ENCODE data around the gene DGLUCY.
"Not testable (repeated sequence)": the region's sequence is repeated elsewhere in the genome, so short reads cannot be mapped to it uniquely, and the experiment has no call there.

Gene DGLUCY

DNA sequence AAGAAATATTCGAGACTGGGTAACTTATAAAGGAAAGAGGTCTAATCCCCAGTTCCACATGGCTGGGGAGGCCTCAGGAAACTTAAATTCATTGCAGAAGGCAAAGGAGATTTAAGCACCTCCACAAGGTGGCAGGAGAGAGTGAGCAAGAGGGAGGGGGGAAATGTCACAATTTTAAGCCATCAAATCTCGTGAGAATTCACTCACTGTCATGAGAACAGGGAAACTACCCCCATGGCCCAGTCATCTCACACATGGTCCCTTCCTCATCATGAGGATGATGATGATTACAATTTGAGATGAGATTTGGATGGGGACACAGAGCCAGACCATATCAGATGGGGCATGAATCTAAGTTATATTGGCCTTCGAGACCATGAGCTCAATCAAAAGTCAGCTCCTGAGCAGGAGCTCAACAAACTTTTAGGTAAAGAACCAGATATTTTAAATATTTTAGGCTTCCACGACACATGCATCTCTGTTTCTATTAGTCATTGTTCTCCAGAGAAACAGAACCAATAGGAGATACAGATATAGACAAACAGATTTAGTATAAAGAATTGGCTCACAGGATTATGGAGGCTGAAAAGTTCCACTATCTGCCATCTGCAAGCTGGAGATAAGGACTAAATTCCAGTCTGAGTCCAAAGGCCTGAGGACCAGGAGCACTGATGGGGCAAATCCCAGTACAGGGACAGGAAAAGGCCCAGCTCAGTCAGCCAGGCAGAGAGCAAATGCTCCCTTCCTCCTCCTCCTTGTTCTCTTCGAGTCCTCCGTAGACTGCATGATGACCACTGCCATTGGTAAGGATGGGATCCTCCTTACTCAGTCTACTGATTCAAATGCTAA lies 24.9 kb downstream of the DGLUCY start:
- no peak for DNase-seq (ENCODE audit: low read depth in 2 of 2)

GRCh38 chr14:91139776-91140175 lies 25.9 kb downstream of the DGLUCY start:
- DNase-seq (ENCODE audit: low read depth in 2 of 2) = no peak

- DNase-seq (ENCODE audit: low read depth in 2 of 2) = no peak
Observed at GRCh38 chr14:91140672-91141071, 26.8 kb downstream of the DGLUCY start.

DNA sequence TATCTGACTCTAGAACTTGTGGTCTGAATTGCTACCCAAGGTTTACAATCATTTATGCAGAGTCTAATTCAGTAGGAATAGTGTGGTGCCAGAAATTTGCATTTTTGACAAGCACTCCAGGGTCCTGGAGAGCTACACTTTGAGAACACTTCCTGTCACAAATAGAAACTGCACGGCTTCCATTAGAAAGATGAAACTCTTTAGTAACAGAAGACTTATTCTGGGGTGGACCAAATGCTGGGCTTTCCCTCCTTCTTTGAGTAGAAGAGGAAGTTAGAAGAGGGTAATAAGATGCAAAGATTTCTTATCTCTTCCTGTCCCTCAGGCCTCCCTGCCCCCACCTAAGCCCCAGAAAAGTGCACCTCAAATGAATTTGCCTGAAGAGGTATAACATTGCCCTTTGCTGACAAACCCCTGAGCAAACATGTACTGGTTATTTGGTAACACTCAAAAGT lies 28.4 kb downstream of the DGLUCY start:
- no peak for DNase-seq (ENCODE audit: low read depth in 2 of 2)

DNA sequence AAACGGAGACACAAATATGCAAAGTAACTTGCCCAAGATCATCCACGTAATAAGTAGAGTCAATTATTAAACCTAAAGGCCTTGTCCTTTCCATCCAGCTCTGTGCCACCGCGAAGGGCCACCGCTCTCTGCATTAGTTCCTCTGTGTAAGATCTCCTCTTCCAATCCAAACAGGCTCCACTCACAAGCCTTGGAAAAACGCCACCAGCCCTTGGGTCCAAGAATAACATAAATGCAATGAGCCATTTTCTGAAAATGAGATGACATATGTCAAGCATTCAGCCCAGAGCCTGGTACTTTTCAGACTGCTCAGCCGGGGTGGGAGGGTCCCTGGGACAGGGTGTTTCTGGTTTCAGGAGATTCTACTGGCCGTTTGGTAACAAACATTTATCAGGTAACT lies 30.0 kb downstream of the DGLUCY start:
- no peak for DNase-seq (ENCODE audit: low read depth in 2 of 2)

- no peak for DNase-seq (ENCODE audit: low read depth in 2 of 2)
Observed at GRCh38 chr14:91144425-91145145, 30.7 kb downstream of the DGLUCY start.

DNA sequence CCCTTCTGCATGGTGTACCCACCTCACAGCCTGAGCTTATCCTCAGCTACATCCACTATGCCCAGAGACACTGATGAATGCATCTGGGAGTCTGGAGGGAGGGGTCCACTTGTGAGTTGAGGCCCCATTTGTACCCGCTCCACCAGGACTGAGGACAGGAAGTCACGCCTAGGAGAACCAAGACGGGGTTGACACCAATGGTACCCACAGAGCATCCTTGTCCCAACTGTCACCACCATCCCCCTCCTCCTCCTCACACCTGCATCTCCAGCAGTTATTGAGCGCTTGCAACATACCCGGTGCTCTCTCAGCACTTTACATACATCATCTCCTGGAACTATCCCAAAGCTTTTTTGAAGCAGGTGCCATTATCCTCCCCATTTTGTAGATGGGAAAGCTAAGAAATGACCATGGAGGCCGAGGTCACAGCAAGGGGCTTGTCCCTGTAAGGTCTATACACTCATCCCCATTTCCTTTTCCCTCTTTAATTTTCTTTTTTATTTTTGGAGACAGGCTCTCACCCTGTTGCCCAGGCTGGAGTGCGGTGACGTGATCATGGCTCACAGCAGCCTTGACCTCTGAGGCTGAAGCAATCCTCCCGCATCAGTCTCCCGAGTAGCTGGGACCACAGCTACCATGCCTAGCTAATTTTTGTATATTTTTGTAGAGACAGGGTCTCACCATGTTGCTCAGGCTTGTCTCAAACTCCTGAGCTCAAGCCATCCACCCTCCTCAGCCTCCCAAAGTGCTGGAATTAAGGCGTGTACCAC lies 31.7 kb downstream of the DGLUCY start:
- DNase-seq (ENCODE audit: low read depth in 2 of 2) = no peak

GRCh38 chr14:91146661-91147060 lies 32.8 kb downstream of the DGLUCY start:
- DNase-seq (ENCODE audit: low read depth in 2 of 2) = no peak

DNA sequence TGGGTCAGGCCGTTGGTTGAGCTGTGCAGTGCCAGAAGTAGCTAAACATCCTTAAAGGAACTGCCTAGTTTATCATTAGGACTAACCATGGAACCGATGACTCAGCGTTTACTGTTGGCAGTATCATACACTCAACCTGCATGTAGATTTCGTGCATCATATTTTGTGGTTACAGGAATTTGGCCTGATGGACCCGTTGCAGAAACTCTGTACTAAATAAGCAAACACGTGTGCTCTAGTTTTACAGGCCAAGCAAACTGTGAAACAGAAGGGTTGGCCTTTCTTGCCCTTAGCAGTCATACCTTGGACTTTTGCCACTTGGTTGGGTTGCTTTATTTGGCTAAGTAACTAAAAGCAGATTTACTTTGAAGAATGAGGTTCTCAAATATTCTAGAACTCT lies 35.6 kb downstream of the DGLUCY start:
- DNase-seq (ENCODE audit: low read depth in 2 of 2) = no peak

DNA sequence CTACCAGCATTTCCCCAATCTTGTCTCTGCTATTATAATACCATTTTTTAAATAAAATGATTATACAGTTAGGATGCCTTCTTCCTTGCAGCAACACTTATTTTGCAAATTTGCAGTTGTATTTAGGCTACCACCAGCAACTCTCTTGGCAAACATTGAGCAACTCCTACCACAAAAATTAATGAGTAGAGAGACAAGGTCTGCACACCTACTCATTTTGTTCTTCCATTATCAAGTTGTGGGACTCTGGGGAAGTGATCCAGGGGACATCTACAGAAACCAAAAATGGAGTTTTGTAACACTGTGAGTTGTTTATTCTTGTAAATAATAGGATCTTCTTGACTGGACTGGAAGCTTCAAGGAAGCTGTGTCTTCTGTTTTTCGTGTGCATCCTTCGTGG lies 38.6 kb downstream of the DGLUCY start:
- DNase-seq (ENCODE audit: low read depth in 2 of 2) = no peak

GRCh38 chr14:91153360-91153759 lies 39.5 kb downstream of the DGLUCY start:
- DNase-seq (ENCODE audit: low read depth in 2 of 2) = no peak

DNA sequence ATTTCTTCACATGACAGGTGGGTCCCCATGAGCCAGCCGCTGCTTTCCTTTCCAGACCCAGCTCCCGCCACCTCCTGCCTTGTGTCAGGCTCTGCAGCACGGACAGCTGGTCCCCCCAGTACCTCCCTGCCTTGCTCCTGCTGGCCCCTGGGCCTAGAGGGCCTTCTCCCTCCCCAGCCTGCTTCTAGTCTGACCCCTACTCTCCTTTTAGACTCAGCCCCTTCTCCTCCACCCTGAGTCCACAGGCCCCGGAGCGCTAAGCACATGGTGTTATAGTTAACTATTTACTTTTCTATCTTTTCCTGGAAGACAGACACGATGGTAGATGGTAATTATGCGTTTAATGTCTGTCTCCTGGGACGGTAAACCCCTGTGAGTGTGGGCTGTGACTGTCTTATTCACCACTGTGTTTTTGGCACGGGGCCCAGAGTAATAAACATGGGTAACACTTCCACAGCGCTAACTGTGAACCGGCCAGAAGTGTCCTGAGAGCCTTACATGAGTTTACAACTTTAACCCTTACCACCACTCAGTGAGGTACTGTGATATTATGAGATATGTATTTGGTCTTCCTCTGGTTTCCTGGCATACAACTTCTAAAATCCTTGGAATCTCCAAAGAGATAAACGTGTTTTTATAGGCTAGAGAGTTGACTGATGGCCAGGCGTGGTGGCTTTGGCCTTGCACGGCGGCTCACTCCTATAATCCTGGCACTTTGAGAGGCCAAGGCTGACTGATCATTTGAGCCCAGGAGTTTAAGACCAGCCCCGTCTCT lies 41.2 kb downstream of the DGLUCY start:
- peak in 1 of 2 donors; percentile 8 for DNase-seq (ENCODE audit: low read depth in 2 of 2)

DNA sequence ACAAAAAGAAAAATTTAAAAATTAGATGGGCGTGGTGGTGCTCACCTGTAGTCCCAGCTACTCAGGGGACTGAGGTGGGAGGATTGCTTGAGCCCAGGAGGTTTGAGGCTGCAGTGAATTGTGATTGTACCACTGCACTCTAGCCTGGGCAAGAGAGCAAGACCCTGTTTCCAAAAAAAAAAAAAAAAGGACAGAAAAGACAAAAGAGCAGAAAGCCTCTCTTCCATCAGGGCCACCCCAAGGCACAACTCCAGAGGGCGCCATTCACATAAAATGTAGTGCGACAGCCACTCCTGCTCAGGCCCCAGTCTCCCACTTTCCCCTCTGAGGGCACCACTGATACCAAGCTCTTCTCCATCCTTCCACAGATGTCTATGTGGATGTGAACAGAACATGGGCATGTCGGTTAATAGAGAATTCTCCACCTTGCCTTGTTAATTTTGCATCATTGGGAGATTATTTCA lies 41.8 kb downstream of the DGLUCY start:
- DNase-seq (ENCODE audit: low read depth in 2 of 2) = no peak

- not testable (repeated sequence) for DNase-seq (ENCODE audit: low read depth in 2 of 2)
Observed at GRCh38 chr14:91156142-91156666, 42.3 kb downstream of the DGLUCY start.

DNA sequence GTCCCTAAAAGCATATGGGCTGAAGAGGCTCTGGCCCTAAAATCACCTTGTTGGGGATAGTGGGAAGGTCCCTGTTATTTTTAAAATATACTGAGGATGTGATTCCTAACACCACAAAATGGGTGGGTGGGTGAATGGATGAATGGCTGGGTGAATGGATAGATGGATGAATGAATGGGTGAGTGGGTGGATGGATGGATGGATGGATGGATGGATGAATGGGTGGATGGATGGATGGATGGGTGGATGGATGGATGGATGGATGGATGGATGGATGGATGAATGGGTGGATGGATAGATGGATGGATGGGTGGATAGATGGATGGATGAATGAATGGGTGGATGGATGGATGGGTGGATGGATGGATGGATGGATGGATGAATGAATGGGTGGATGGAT lies 43.0 kb downstream of the DGLUCY start:
- not testable (repeated sequence) for DNase-seq (ENCODE audit: low read depth in 2 of 2)

- DNase-seq (ENCODE audit: low read depth in 2 of 2) = no peak
Observed at GRCh38 chr14:91158091-91158790, 44.4 kb downstream of the DGLUCY start.

- DNase-seq (ENCODE audit: low read depth in 2 of 2) = no peak
Observed at GRCh38 chr14:91159182-91159581, 45.3 kb downstream of the DGLUCY start.

DNA sequence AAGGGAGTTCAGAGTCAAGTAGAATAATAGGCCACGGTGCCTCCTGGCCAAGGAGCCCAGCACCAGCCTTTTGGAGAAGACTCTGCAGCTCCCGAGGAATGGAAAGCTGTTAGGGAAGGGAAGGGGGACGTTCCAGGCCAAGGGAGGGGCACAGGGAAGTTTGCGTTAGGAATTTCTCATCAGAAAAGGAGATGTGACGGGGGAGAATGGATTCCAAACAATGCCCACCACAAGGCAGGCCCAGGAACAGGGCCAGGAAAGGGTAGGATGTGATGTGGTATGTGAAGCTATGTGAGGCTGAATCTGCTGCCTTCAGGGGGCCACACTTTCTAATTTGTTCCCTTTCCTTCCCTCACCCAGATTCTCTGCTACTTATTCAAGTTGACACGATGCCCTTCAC lies 46.0 kb downstream of the DGLUCY start:
- no peak for DNase-seq (ENCODE audit: low read depth in 2 of 2)

DNA sequence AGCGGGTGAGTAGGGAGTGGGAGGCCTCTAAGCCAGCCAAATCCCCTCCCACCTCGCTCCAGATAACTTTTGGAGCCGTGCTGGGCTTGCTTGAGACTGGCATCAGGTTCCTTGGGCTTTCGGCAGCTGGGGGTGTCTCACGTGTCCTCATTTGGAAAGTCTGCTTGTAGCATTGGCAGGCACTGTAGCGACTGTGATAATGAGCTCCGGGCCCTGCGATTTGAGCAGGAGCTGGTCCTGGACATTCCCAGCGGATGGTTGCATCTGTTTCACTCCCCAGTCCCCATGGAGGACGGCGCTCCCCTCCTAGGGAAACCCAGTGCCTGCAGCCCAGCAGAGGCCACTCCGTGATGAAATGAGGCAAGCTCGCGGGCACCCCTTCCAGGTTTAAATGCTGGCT lies 49.4 kb downstream of the DGLUCY start:
- no peak for DNase-seq (ENCODE audit: low read depth in 2 of 2)

DNA sequence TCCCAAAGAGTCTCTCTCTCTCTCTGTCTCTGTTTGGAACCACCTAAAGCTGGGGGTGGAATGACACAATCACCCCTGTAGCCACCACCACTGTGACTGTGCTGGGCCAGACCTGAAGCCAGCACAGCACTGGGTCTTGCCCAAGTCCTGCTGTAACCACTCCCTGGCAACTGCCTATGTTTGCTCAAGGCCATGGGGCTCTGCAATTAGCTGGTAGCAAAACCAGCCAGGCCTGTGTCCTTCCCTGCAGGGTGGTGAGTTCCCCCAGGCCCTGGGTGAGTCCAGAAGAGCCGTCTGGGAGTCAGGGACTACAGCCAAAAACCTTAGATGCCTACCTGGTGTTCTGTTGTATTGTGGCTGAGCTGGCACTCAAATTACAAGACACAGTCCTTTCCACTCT lies 50.8 kb downstream of the DGLUCY start:
- no peak for DNase-seq (ENCODE audit: low read depth in 2 of 2)

DNA sequence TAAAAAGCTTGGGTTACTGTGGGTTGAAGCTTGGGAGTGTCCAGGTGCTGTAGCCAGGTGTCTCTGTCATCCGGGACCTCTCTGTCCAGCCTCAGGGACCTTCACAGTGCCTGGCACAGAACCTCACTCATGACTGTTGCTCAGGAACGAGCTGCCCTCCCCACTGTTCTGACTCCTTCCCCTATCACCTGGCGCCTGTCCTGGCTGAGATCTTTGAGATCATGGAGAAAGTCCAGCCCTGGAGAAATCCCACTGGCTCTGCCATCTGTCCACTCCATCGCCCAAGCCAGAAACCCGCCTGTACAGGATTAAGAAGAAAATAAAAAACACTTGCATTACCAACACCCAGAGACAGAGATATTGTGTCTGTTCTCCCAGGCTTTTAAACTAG lies 53.5 kb downstream of the DGLUCY start:
- no peak for DNase-seq (ENCODE audit: low read depth in 2 of 2)
